NCI-H748 (cell line): Measurements from ENCODE around the gene TBX4.

Experiments used
- DNase-seq: peaks from one replicate; lab custom pipeline; 2025; ENCODE audit not compliant: unreplicated experiment; lab: John Stamatoyannopoulos, UW

The TBX4 gene

GRCh38 chr17:61452301-61453290 is at the start of gene TBX4:
TSS of gene TBX4 (plus strand) at chr17:61452422. CDS start at chr17:61456491, 4,069 bp downstream.
- no peak for DNase-seq

- peak; percentile 77 for DNase-seq
Observed at GRCh38 chr17:61402978-61403800, 49.0 kb upstream of the TBX4 start.

GRCh38 chr17:61403801-61404662 is 48.2 kb upstream of the TBX4 start:
- DNase-seq = peak; percentile 31

GRCh38 chr17:61404663-61404912 is 47.6 kb upstream of the TBX4 start:
- DNase-seq = no peak

- no peak for DNase-seq
Observed at GRCh38 chr17:61404913-61405685, 47.1 kb upstream of the TBX4 start.

GRCh38 chr17:61405686-61406536 is 46.3 kb upstream of the TBX4 start:
- no peak for DNase-seq

- no peak for DNase-seq
Observed at GRCh38 chr17:61406537-61406845, 45.7 kb upstream of the TBX4 start.

GRCh38 chr17:61406971-61407911 is 45.0 kb upstream of the TBX4 start:
- no peak for DNase-seq

GRCh38 chr17:61408151-61409041 is 43.8 kb upstream of the TBX4 start:
- DNase-seq = no peak

GRCh38 chr17:61409301-61410112 is 42.7 kb upstream of the TBX4 start:
- DNase-seq = peak; percentile 66

GRCh38 chr17:61410141-61411010 is 41.8 kb upstream of the TBX4 start:
- no peak for DNase-seq

GRCh38 chr17:61411011-61411260 is 41.3 kb upstream of the TBX4 start:
- DNase-seq = no peak

GRCh38 chr17:61411261-61412142 is 40.7 kb upstream of the TBX4 start:
- DNase-seq = peak; percentile 72

- peak; percentile 81 for DNase-seq
Observed at GRCh38 chr17:61412143-61412859, 39.9 kb upstream of the TBX4 start.
